A549 (cell line): Measurements from ENCODE around the gene STXBP6. TPM values are rescaled to one million over a fixed set of nuclear protein-coding genes. Genes with fewer than 3 reads are reported as not detected.

Experiments
- ATAC-seq, 2 experiments: fragments of 200-7000 bp in 1 of 2; fragments of >200 bp in 1 of 2; cut with Nextera tagmentation in 1 of 2; cut with Tn5 transposase in 1 of 2; 3 replicates each; pipeline versions ENCODE4 v1.8.0 to v1.9.1; 2018 to 2020; ENCODE audit warnings: mild to moderate bottlenecking in 1 of 2, moderate library complexity in 1 of 2
- CTCF ChIA-PET: fragments of 300-600 bp; sonication (Branson Sonifier 250); formaldehyde crosslinking; extraction: SDS; loops from one replicate; lab custom pipeline; 2021; ENCODE audit warnings: antibody characterized with exemption, inconsistent platforms; lab: Yijun Ruan, JAX
- POLR2A ChIA-PET: fragments of 350-600 bp; formaldehyde crosslinking; extraction: SDS; loops from one replicate; lab custom pipeline; 2021; ENCODE audit warnings: antibody characterized with exemption, inconsistent platforms; lab: Yijun Ruan, JAX
- DNase-seq, 2 experiments: peaks; one replicate each; pipeline versions ENCODE4 v3.0.0 to v3.0.0-alpha.2; 2011 to 2016; ENCODE audit warnings: low read depth in 1 of 2, low spot score in 1 of 2
- FAIRE-seq: peaks from 2 replicates; lab custom pipeline; 2011; peaks lifted over from hg19 to GRCh38; lab: Jason Lieb, UNC
- H3K27ac ChIP-seq, 2 experiments: fragments of >200 bp; sonication (Bioruptor Twin); formaldehyde crosslinking; 3 replicates each; pipeline ENCODE4 v1.5.1; 2016 to 2017
- H3K4me1 ChIP-seq: fragments of >200 bp; sonication (Bioruptor Twin); formaldehyde crosslinking; 3 replicates; pipeline ENCODE4 v1.6.1; 2016
- H3K4me2 ChIP-seq: fragments of >200 bp; sonication (Bioruptor Twin); formaldehyde crosslinking; 3 replicates; pipeline ENCODE4 v1.6.1; 2016
- H3K4me3 ChIP-seq: fragments of >200 bp; sonication (Bioruptor Twin); formaldehyde crosslinking; 3 replicates; pipeline ENCODE4 v1.5.1; 2016
- H3K9me3 ChIP-seq: fragments of >200 bp; sonication (Bioruptor Twin); formaldehyde crosslinking; 3 replicates; pipeline ENCODE4 v1.6.1; 2016
- ATOH8 ChIP-seq: fragments of 250-450 bp; sonication (Bioruptor Pico); IDR thresholded peaks from 2 replicates; pipeline ENCODE4 v1.5.0; 2020; ENCODE audit warnings: low read depth, mild to moderate bottlenecking, moderate library complexity
- BCL3 ChIP-seq: fragments of >200 bp; sonication (Bioruptor Twin); formaldehyde crosslinking; IDR thresholded peaks from 3 replicates; pipeline ENCODE4 v1.6.1; 2016
- CBX8 ChIP-seq: fragments of 200-600 bp; sonication (generic); IDR thresholded peaks from 2 replicates; pipeline ENCODE4 v1.6.1; 2016
- ELK1 ChIP-seq: fragments of 150-350 bp; IDR thresholded peaks from 2 replicates; pipeline ENCODE4 v1.6.1; 2014; ENCODE audit warnings: low read depth, mild to moderate bottlenecking, low read length
- FOSL2 ChIP-seq, 2 experiments: fragments of 450-650 bp in 1 of 2; fragments of >200 bp in 1 of 2; sonication (Bioruptor Twin) in 1 of 2; formaldehyde crosslinking; IDR thresholded peaks; 2 replicates each; pipeline versions ENCODE4 v1.5.0 to v1.6.1; 2016 to 2020; ENCODE audit warnings: mild to moderate bottlenecking in 1 of 2, moderate library complexity in 1 of 2
- FOXS1 ChIP-seq: fragments of 250-450 bp; sonication (Bioruptor Pico); IDR thresholded peaks from 2 replicates; pipeline ENCODE4 v1.5.0; 2020; ENCODE audit warnings: mild to moderate bottlenecking, moderate library complexity
- GATA3 ChIP-seq: IDR thresholded peaks from 2 replicates; pipeline ENCODE4 v1.6.1; 2012; ENCODE audit warnings: borderline replicate concordance
- HDAC2 ChIP-seq: fragments of 200-600 bp; sonication (generic); IDR thresholded peaks from 2 replicates; pipeline ENCODE4 v1.6.1; 2016
- HES2 ChIP-seq: fragments of >200 bp; sonication (Bioruptor Twin); formaldehyde crosslinking; IDR thresholded peaks from 2 replicates; pipeline ENCODE4 v1.6.1; 2016
- HEYL ChIP-seq: fragments of 250-450 bp; sonication (Bioruptor Pico); IDR thresholded peaks from 2 replicates; pipeline ENCODE4 v1.8.0; 2021; ENCODE audit warnings: mild to moderate bottlenecking, moderate library complexity
- JUN ChIP-seq, 2 experiments: fragments of >200 bp; sonication (Bioruptor Twin); formaldehyde crosslinking; IDR thresholded peaks; 2 replicates in 1 of 2; 3 replicates in 1 of 2; pipeline ENCODE4 v1.6.1; 2016 to 2017
- MAFK ChIP-seq: fragments of 450-650 bp; IDR thresholded peaks from 2 replicates; pipeline ENCODE4 v1.6.1; 2014; ENCODE audit not compliant: partially characterized antibody
- MYC ChIP-seq: IDR thresholded peaks from 2 replicates; pipeline ENCODE4 v1.6.1; 2012; ENCODE audit warnings: mild to moderate bottlenecking, inconsistent platforms, low read length, improper control_type of control experiment, borderline replicate concordance
- NFE2L2 ChIP-seq: fragments of 150-350 bp; conservative IDR thresholded peaks from 2 replicates; pipeline ENCODE4 v1.6.1; 2014; ENCODE audit warnings: low read length
- PHF8 ChIP-seq: fragments of 200-600 bp; sonication (generic); IDR thresholded peaks from 2 replicates; pipeline ENCODE4 v1.6.1; 2016; ENCODE audit warnings: low read depth, mild to moderate bottlenecking, antibody characterized with exemption, moderate library complexity, borderline replicate concordance
- POLR2A ChIP-seq: IDR thresholded peaks from 2 replicates; pipeline ENCODE4 v1.6.1; 2012; ENCODE audit warnings: mild to moderate bottlenecking, low read length
- POLR2AphosphoS2 ChIP-seq: conservative IDR thresholded peaks from 2 replicates; pipeline ENCODE4 v1.6.1; 2012; ENCODE audit warnings: low read length, improper control_type of control experiment, inconsistent platforms
- RARB ChIP-seq: fragments of 250-450 bp; sonication (Bioruptor Pico); IDR thresholded peaks from 2 replicates; pipeline ENCODE4 v1.8.0; 2021; ENCODE audit warnings: mild to moderate bottlenecking, moderate library complexity
- RCOR1 ChIP-seq: fragments of 150-350 bp; IDR thresholded peaks from 2 replicates; pipeline ENCODE4 v1.6.1; 2014; ENCODE audit warnings: antibody characterized with exemption, low read length, low read depth
- REST ChIP-seq: fragments of 200-600 bp; sonication (generic); IDR thresholded peaks from 2 replicates; pipeline ENCODE4 v1.6.1; 2016; ENCODE audit warnings: antibody characterized with exemption, mild to moderate bottlenecking, moderate library complexity
- RFX5 ChIP-seq: fragments of 450-650 bp; IDR thresholded peaks from 2 replicates; pipeline ENCODE4 v1.7.1; 2014; ENCODE audit warnings: antibody characterized with exemption, mild to moderate bottlenecking, moderate library complexity
- SREBF2 ChIP-seq: fragments of 450-650 bp; IDR thresholded peaks from 2 replicates; pipeline ENCODE4 v1.6.1; 2014; ENCODE audit warnings: mild to moderate bottlenecking, moderate library complexity
- TP53 ChIP-seq: fragments of 250-450 bp; sonication (Bioruptor Pico); IDR thresholded peaks from 2 replicates; pipeline ENCODE4 v1.5.0; 2021; ENCODE audit warnings: mild to moderate bottlenecking, moderate library complexity
- USF2 ChIP-seq: fragments of 450-650 bp; IDR thresholded peaks from 2 replicates; pipeline ENCODE4 v1.6.1; 2014; ENCODE audit warnings: antibody characterized with exemption
- ZFP36 ChIP-seq: fragments of 450-650 bp; IDR thresholded peaks from 2 replicates; pipeline ENCODE4 v1.6.1; 2014; ENCODE audit warnings: borderline replicate concordance; ENCODE audit not compliant: partially characterized antibody
- ZNF302 ChIP-seq: fragments of 250-450 bp; sonication (Bioruptor Pico); IDR thresholded peaks from 2 replicates; pipeline ENCODE4 v1.9.0; 2021; ENCODE audit warnings: inconsistent platforms, mild to moderate bottlenecking, moderate library complexity
- WGBS: methylation state at CpG from one replicate; pipeline ENCODE4 v1.1.6; 2017; ENCODE audit errors: missing lambda C conversion rate; 5-methylcytosine and 5-hydroxymethylcytosine counted together
- polyA plus RNA-seq, 4 experiments: library from polyadenylated mRNA; depleted of rRNA in 3 of 4; stranded (reverse); fragments of >200 nt; fragmentation: RNase III in 1 of 4; extraction: RNeasy Plus Mini Kit Qiagen cat#74134 plus additional on column Dnase treatment in 1 of 4; gene quantifications; 2 replicates in 3 of 4; 3 replicates in 1 of 4; pipeline ENCODE4 v1.2.3, GENCODE V29; 2011 to 2017

Gene STXBP6
- polyA plus RNA-seq, 2 of the 4 experiments (the other 2 are of a cell fraction), result 1.7 to 6.3 TPM

- Histone ChIP-seq H3K4me1 (peaks cover 12% of the 10 kb centered on the region; the same call in 1 of the 3 replicates), H3K4me2 (no peak overlapping the region), H3K4me3 (no peak overlapping the region), H3K27ac (no peak overlapping the region), H3K9me3 (no peaks in the 10 kb centered on the region)
- POLR2A ChIA-PET, result no interaction called here
- CTCF ChIA-PET, result interaction anchor here (0.9 to 3.5 kb wide), 2 partner anchors 13 to 313 kb away, joined by 3 to 19 read pairs; no protein-coding TSS in a partner anchor
- WGBS, result 63% methylated on average over 5 of the region's 5 CpGs
- TF ChIP-seq RCOR1 (no peak), GATA3 (no peak), TP53 (CRISPR knock-in tag) (no peak), SREBF2 (no peak), POLR2A (no peak), RFX5 (no peak), FOXS1 (CRISPR knock-in tag) (no peak), MAFK (no peak), MYC (no peak), ELK1 (no peak), RARB (CRISPR knock-in tag) (no peak), POLR2AphosphoS2 (no peak), USF2 (no peak), FOSL2 (IDR thresholded peaks at IDR 0.05) (no peak), FOSL2 (CRISPR knock-in tag; IDR thresholded peaks at IDR 0.05) (no peak), REST (no peak), NFE2L2 (no peak), ZNF302 (no peak)
- FAIRE-seq, result no peak
- DNase-seq, result no peak
- ATAC-seq, result no peak
Observed at GRCh38 chr14:24820616-24821015, 229.3 kb downstream of the STXBP6 start.

GRCh38 chr14:24818823-24819341, 231.1 kb downstream of the STXBP6 start:
- no peak for FAIRE-seq
- Histone ChIP-seq H3K4me1 (peaks cover 12% of the 10 kb centered on the region; the same call in 1 of the 3 replicates), H3K4me3 (no peak overlapping the region), H3K4me2 (no peak overlapping the region), H3K9me3 (no peaks in the 10 kb centered on the region)
- WGBS, result 66% methylated on average over 13 of the region's 13 CpGs
- CTCF ChIA-PET, result interaction anchor here (0.9 to 5.8 kb wide), 6 partner anchors 8 to 315 kb away, joined by 3 to 31 read pairs (median 4); no protein-coding TSS in a partner anchor
- TF ChIP-seq POLR2A, result no peak
- no peak for TF ChIP-seq RFX5
- TF ChIP-seq CBX8, result no peak
- no peak for TF ChIP-seq USF2
- TF ChIP-seq BCL3, result no peak
- TF ChIP-seq HES2, result no peak
- TF ChIP-seq HDAC2, result no peak
- no peak for TF ChIP-seq ZFP36
- TF ChIP-seq HEYL (CRISPR knock-in tag), result no peak
- no peak for TF ChIP-seq PHF8
- TF ChIP-seq RARB (CRISPR knock-in tag), result no peak
- no peak for TF ChIP-seq ATOH8 (CRISPR knock-in tag)
- no peak for TF ChIP-seq SREBF2
- TF ChIP-seq JUN (IDR thresholded peaks at IDR 0.05), result no peak
- TF ChIP-seq, all 56 proteins: peak for 0
- POLR2A ChIA-PET, result no interaction called here
- no peak overlapping the region for H3K27ac ChIP-seq
- ATAC-seq (no peak), DNase-seq (no peak)
